Amniotic stem cell (primary cell): ENCODE measurements around the gene GPHN.
"Not testable (repeated sequence)": the region's sequence is repeated elsewhere in the genome, so short reads cannot be mapped to it uniquely, and the experiment has no call there.

Source experiments
- DNase-seq: peaks from one replicate; lab custom pipeline; 2025; lab: John Stamatoyannopoulos, UW

GPHN gene

GRCh38 chr14:67059596-67059995 lies 551.6 kb downstream of the GPHN start:
- DNase-seq, result no peak

DNA sequence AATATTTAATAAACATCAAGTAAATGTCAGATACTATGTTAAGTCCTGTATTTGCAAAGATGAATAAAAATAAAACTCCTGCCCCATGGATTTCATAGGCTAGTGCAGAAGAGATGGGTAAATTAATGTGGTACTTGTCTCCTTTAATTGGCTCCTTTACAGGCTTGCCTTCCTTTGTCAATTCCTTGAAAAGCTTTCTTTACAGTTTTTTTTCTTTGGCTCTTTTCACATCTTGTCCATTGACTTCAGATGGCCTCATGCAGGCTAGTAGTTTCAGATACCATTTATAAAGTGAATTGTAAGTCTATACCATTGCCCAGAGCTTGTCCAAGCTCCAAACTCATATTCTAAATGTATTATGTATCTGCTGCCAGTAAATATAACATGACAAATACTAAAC lies 552.6 kb downstream of the GPHN start:
- no peak for DNase-seq

GRCh38 chr14:67067070-67067814 lies 559.3 kb downstream of the GPHN start:
- DNase-seq, result not testable (repeated sequence)

GRCh38 chr14:67068251-67068650 lies 560.3 kb downstream of the GPHN start:
- no peak for DNase-seq

GRCh38 chr14:67071506-67071905 lies 563.6 kb downstream of the GPHN start:
- DNase-seq, result no peak

DNA sequence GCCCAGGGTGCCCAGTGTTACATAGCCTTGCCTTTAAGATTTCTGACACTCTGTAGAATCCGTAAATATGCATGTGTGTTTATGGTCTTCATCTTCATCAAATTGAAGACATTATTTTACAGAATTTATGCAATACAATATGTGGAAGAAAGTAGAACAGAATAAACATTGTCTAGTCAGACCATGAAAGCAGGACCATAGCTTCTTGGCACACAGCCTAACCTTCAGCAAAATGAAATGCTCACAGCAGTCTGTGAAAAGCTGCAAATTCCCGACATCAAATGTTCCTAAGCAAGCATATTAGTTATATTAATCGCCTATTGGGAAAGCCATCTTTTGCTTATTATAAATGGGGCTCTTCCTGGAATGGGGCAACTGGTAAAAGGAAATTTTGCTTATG lies 570.0 kb downstream of the GPHN start:
- no peak for DNase-seq

DNA sequence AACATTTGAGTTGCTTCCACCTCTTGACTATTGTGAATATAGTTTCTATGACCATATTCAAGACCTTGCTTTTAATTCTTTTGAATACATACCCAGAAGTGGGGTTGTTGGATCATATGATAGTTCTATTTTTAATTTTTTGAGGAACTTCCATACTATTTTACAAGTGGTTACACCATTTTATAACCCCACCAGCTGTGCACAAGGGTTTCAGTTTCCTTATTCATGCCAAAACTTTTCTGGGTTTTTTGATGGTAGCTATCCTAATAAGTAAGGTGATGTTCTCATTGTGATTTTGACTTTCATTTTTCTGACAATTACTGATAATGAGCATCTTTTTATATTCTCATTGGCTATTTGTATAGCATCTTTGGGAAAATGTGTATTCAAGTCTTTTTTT lies 571.9 kb downstream of the GPHN start:
- no peak for DNase-seq

DNA sequence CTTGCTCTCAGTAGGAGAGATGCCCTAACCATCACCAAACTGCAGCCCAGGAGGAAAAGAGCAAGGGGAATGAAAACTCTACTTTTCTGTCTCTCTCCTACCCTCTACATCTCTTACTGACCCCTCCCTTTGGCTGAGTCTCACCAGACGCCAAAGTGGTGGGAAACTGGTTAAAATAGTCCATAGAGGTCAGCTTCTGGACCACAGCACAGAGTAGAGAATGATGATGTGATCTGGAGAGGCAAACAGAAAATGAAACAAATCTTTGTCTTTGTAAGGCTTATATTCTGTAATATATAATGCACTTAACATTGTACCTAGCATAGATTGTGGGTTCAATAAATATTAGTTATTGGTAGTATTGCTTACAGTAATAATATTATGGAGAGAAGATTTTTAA lies 600.3 kb downstream of the GPHN start:
- no peak for DNase-seq

DNA sequence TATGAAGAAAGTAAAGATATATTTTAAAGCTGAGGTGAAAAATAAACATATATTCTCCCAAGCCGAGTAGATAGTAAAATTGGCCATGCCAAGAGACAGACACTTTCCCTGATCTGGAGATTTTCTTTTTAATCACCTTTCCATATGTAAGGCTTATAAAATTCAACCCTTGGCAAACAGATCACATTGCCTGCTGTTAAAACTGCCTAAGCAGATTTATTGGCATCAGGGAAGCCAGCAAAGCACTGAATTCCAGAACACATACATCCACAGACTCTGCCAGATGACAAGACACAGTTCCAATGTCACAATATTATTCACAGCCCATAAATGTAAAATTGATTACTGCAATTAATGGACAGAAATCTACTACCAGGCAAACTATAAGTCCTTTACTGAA lies 603.1 kb downstream of the GPHN start:
- DNase-seq, result no peak

DNA sequence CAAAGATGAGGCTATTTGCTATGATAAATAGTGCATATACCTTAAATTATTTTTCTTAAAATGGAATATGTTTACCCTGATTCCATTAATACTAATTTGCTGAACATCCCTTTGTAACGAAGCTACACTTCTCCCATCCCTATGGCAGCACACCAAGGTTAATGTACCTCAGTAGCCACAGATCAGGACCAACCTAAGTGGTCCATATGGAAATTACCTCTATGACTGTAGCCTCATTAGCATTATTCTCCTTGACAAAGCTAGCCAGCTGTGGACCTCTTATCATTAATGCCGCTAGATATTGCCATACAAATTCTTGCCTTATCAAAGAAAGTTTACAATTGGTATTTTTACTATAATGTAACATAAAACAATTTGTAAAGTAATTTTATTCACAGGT lies 604.4 kb downstream of the GPHN start:
- DNase-seq, result no peak

DNA sequence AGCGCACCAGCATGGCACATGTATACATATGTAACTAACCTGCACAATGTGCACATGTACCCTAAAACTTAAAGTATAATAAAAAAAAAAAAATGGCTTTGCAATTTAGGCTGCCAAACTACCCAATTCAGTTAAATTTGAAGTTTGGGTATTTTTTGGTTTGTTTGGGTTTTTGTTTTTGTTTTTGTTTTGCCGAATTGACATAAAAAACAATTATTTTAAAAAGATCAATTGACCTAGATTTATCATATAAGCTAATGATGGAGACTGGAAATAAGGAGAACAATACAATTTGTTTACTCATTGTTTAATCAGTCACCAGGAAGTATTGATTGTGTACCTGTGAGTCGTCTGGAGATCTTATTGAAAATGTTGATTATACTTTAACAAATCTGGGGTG lies 619.2 kb downstream of the GPHN start:
- DNase-seq, result no peak

DNA sequence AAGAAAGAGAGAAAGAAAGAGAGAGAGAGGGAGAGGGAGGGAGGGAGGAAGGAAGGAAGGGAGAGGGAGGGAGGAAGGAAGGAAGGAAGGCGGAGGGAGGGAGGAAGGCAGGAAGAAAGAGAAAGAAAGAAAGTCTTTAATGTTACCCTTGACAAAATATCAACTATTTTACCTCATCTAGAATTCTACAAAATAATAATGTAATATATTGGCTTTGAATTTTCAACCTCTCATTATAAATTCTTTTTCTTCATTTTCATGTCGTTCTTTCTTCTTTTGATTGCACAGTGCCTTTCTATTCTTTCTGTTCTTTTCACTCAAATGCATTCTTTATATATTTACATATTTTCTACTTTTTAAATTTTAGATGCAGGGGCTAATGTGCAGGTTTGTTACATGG lies 621.8 kb downstream of the GPHN start:
- DNase-seq, result no peak

GRCh38 chr14:67131691-67132090 lies 623.7 kb downstream of the GPHN start:
- DNase-seq, result no peak

DNA sequence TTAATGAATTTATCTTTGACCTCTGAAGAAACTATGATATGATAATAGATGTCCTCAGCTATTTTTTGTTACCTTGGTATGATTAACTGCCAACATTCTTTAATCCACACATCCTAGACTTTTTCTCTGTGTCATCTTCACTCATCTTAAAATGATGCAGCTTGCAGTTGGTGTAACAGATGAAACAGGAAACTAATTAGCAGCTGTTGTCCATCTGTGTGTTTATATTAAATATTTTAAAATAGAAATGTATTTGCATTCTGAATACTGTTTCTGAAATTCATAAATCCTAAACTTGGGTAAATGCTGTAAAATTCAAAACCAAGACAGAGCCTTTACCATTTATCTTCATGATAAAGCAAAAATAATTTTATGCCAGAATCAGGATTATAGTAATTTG lies 625.2 kb downstream of the GPHN start:
- no peak for DNase-seq

DNA sequence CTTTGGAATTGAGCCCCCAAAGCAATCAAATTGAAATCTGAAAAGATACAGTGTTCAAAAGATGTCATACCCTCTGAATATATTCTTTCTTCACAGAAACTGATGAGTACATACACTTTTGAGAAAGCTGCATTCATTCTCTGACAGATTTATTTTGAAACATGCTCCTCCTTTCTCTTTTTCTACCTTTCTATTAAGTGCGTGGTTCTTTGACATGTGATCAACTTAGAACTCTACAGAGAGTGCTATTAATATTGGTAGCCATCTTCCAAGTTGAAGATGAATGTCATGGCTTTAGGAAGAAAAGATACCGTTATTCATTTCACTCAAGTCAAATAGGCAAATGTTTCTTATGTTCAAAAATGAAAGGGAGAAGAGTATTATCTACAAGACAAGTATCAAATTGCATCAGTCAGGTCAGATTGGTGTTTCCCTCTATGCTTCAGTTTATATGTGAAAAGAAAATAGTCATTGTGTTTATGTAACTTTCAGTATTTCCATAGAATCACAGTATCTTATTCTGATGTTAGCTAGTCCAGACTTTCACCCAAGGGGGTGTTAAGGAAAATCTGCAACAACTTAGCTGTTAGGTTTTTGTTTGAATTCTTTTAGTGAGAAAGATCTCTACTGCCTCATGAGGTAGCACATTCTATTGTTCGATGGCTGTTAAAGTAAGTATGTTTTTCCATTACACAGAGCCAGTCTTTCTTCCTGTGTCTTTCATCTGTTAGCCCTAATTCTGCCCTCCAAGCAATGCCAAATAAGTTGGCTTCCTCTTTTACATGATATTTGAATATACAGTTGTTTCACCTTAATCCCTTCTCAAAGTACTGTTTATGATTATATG lies 625.9 kb downstream of the GPHN start:
- no peak for DNase-seq

DNA sequence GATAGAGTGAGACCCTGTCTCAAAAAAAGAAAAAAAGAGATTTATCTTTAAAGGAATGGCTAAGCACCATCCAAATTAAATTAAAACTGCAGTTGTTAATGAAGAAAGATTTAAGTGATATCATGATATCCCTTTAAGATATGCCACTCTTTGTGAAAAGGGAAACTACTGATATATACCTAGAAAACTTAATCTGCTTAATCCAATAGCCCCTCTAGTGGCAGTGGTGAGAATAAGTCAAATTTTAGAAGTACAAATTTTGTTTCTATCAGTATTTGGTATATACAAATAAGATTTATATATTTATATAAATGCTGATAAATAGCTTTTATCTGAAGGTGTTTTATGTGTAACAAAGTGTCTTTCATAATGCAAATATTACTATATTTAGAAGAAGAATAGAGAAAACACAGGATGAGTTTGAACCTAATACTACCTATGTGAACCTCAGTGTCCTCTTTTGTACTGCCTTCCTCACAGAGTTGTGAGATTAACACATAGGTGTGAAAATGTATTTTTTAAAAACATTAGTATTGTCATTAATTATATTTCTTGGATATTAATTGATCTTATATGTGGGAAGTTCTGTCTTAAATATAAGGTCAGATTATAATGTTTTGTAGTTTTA lies 629.9 kb downstream of the GPHN start:
- no peak for DNase-seq

GRCh38 chr14:67140556-67140955 lies 632.6 kb downstream of the GPHN start:
- DNase-seq, result no peak

GRCh38 chr14:67141146-67141900 lies 633.4 kb downstream of the GPHN start:
- no peak for DNase-seq

- DNase-seq, result no peak
Measured at GRCh38 chr14:67151082-67151666, 643.2 kb downstream of the GPHN start.

DNA sequence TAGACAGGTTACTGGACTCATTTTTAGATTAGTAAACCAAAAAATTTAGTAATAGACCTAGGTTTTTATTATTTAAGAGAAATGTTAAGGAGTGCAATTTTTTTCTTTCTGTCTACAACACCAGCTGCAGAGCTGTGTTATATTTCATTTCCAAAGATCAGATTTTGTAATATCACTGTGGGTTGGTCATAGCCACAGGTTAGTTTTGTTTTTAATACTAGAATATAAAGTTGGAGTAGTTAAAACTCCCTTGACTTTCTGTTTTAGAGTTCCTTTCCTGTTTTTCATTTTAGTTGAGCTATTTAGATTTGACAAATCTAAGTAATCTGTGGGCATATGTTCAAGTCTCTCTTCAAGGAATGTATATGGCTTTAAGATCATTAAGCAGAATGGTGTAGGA lies 650.6 kb downstream of the GPHN start:
- no peak for DNase-seq

DNA sequence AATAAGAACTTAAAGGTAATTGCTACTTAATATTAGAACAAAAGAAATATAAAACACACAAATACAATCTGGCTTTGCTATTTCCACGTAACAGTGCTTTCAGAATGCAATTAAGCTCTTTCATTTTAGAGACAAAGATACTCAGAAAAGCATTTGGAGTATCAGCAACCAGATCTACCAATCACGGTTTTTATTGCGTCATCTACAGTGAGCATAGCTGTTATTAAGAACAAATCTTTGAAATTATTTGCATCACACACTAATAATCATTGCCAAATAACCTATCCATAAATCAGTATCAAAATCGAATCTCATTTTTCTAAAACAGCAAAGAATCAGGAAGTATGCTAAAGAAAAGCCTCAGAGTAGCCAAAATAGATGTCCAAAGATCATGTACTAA lies 654.4 kb downstream of the GPHN start:
- DNase-seq, result no peak

- DNase-seq, result peak; percentile 8
Measured at GRCh38 chr14:67166450-67166853, 658.5 kb downstream of the GPHN start.
